Fibroblast of upper back skin (primary cell): ENCODE results near the gene SMC4.

ENCODE experiments used
- DNase-seq: peaks from one replicate; pipeline ENCODE4 v3.0.0-alpha.2; 2013

The SMC4 gene

DNA sequence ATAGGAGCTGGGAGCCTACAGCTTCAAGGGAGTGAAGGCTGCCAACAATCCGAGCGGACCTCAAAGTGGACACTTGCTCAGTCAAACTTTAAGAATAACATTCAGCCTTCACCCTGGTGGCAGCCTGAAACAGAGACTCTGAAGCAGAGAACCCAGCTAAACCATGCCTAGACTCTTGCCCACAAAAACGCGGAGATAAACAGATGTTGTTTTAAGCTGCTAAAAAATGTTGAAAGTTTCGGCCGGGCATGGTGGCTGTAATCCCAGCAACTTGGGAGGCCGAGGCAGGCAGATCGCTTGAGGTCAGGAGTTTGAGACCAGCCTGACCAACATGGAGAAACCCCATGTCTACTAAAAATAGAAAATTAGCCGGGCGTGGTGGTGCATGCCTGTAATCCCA is 79.9 kb downstream of the SMC4 start:
- DNase-seq, result no peak

DNA sequence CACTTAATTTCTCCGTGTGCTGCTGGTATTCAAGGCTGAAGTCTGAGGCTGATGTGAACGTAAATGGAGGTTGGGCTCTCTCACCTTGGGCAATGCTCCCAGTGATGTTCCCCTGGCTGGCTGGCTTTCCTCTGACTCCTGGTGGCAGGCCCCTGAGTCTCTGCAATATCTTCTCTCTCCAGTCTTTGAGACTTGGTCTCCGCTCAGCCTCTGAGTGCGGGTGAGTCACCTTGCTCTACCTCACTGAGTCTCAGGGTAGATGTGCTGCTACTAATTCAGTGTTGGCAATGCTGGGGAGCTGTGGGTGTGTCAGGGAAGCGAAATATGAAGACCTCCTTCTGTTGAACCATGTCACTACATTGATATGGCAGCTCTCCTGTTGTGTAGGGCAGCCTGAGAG is 81.5 kb downstream of the SMC4 start:
- DNase-seq, result peak; percentile 46

DNA sequence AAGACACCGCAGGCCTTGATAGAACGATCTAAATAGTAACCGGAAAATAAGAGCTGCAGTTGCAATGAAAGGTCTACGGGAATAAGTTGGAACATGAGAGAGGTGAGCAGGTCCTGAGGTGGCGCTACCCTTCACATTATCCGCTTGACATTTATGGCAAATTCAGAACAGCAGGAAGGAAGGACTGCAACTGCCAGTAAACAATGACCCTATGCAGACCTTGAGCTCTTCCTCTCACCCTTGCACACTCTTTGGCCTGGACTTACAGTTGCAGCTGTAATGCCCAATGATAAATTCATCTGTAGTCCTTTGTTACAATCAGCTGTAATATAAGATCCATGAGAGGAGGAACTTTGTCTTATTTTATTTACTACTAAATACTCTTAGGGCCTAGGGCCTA is 82.4 kb downstream of the SMC4 start:
- DNase-seq, result no peak

- no peak for DNase-seq
These were observed 83.3 kb downstream of the SMC4 start for GRCh38 chr3:160482796-160483195.
